Panc1 (cell line): ENCODE measurements around the gene PTPN9. TPM values are rescaled to one million over a fixed set of nuclear protein-coding genes. Genes with fewer than 3 reads are reported as not detected.
"Not testable (repeated sequence)": the region's sequence is repeated elsewhere in the genome, so short reads cannot be mapped to it uniquely, and the experiment has no call there.

Source experiments
- ATAC-seq: fragments of 200-7000 bp; cut with Tn5 transposase; 2 replicates; pipeline ENCODE4 v1.9.1; 2020; ENCODE audit warnings: mild to moderate bottlenecking, moderate library complexity
- BruUV-seq: library from RNA; stranded (reverse); fragments of 400-500 nt; replicated peaks from 2 replicates; lab custom pipeline; 2021; lab: Mats Ljungman, UMichigan
- CTCF ChIA-PET: fragments of 300-600 bp; sonication (Branson Sonifier 250); formaldehyde crosslinking; loops from one replicate; lab custom pipeline; 2022; ENCODE audit warnings: antibody characterized with exemption; lab: Charles Lee
- POLR2A ChIA-PET: fragments of 300-600 bp; sonication (Branson Sonifier 250); formaldehyde crosslinking; loops from one replicate; lab custom pipeline; 2022; ENCODE audit warnings: antibody characterized with exemption; lab: Charles Lee
- DNase-seq: peaks from one replicate; pipeline ENCODE4 v3.0.0-alpha.2; 2010; ENCODE audit warnings: low read depth, low spot score
- H3K27ac ChIP-seq: 2 replicates; pipeline ENCODE4 v1.5.1; 2011; ENCODE audit warnings: mild to moderate bottlenecking, low read length, inconsistent platforms
- H3K27me3 ChIP-seq: fragments of 200-500 bp; sonication (Bioruptor generic); 2 replicates; pipeline ENCODE4 v1.6.0; 2014; ENCODE audit warnings: low read length, inconsistent platforms; ENCODE audit not compliant: control insufficient read depth, insufficient read depth
- H3K36me3 ChIP-seq: fragments of 200-500 bp; sonication (Bioruptor generic); 2 replicates; pipeline ENCODE4 v1.5.1; 2014; ENCODE audit warnings: inconsistent platforms, mild to moderate bottlenecking, low read length, moderate library complexity; ENCODE audit not compliant: control insufficient read depth, insufficient read depth
- H3K4me1 ChIP-seq: 2 replicates; pipeline ENCODE4 v1.5.1; 2011; ENCODE audit warnings: inconsistent platforms, mild to moderate bottlenecking, low read length, moderate library complexity; ENCODE audit not compliant: control insufficient read depth, insufficient read depth
- H3K4me3 ChIP-seq, 2 experiments: 2 replicates each; pipeline ENCODE4 v1.5.1; 2011 to 2012; ENCODE audit warnings: low read depth in 2 of 2, low read length in 2 of 2, mild to moderate bottlenecking in 2 of 2, inconsistent platforms in 1 of 2, moderate library complexity in 1 of 2
- H3K9me3 ChIP-seq: fragments of 200-500 bp; sonication (Bioruptor generic); 2 replicates; pipeline ENCODE4 v1.5.1; 2014; ENCODE audit warnings: low read depth, mild to moderate bottlenecking, inconsistent platforms, low read length, moderate library complexity; ENCODE audit not compliant: control insufficient read depth, insufficient read depth
- POLR2AphosphoS5 ChIP-seq: IDR thresholded peaks from 2 replicates; pipeline ENCODE4 v1.6.1; 2012; ENCODE audit warnings: mild to moderate bottlenecking, low read depth, low read length, moderate library complexity
- REST ChIP-seq, 2 experiments: IDR thresholded peaks; 2 replicates each; pipeline ENCODE4 v1.6.1; 2011 to 2012; ENCODE audit warnings: low read depth in 2 of 2, control low read depth in 1 of 2, low read length in 1 of 2, mild to moderate bottlenecking in 1 of 2, moderate library complexity in 1 of 2; ENCODE audit not compliant: insufficient read depth in 1 of 2
- SIN3A ChIP-seq: IDR thresholded peaks from 2 replicates; pipeline ENCODE4 v1.6.1; 2012; ENCODE audit warnings: low read depth, mild to moderate bottlenecking, low read length, moderate library complexity, borderline replicate concordance; ENCODE audit not compliant: insufficient read depth
- TCF7L2 ChIP-seq: IDR thresholded peaks from 2 replicates; pipeline ENCODE4 v1.6.1; 2011; ENCODE audit warnings: mild to moderate bottlenecking, low read depth, low read length, inconsistent platforms
- in situ Hi-C: cut with HindIII; loops from 2 replicates; pipeline ENCODE4 v1.10.0; 2016; ENCODE audit warnings: low sequenced_read_pairs, low pct_unique_long_range_greater_than_20kb
- intact Hi-C: fragments of 100-400 bp; cut with micrococcal nuclease; formaldehyde crosslinking; loops from one replicate; pipeline ENCODE4 v1.10.0; 2022; ENCODE audit not compliant: unreplicated experiment
- total RNA-seq: library from RNA; stranded (reverse); gene quantifications from one replicate; pipeline ENCODE4 v1.2.1, GENCODE V29; 2021; ENCODE audit not compliant: unreplicated experiment
- TF ChIP-seq, protein P1 (sequence below): fragments of 450-650 bp; IDR thresholded peaks from 2 replicates; pipeline ENCODE4 v1.5.1; 2017; ENCODE audit warnings: mild to moderate bottlenecking

PTPN9 gene
- total RNA-seq, 1 experiment from 2014 or later = 38.4 TPM

GRCh38 chr15:75589071-75589470, 10.0 kb upstream of the PTPN9 start:
- Histone ChIP-seq H3K4me3 (no peak overlapping the region), H3K4me1 (no peaks in the 10 kb centered on the region; the same call in 1 of the 2 replicates), H3K27me3 (no peaks in the 10 kb centered on the region), H3K9me3 (no peaks in the 10 kb centered on the region), H3K36me3 (no peaks in the 10 kb centered on the region), H3K27ac (no peak overlapping the region)
- no peak for DNase-seq
- TF ChIP-seq POLR2AphosphoS5 = no peak
- TF ChIP-seq SIN3A = no peak
- no peak for TF ChIP-seq REST (IDR thresholded peaks at IDR 0.05; ENCODE audit: insufficient read depth in 1 of 2, low read depth in 2 of 2, low read length in 1 of 2)
- no peak for TF ChIP-seq TCF7L2
- TF ChIP-seq, protein P1, sequence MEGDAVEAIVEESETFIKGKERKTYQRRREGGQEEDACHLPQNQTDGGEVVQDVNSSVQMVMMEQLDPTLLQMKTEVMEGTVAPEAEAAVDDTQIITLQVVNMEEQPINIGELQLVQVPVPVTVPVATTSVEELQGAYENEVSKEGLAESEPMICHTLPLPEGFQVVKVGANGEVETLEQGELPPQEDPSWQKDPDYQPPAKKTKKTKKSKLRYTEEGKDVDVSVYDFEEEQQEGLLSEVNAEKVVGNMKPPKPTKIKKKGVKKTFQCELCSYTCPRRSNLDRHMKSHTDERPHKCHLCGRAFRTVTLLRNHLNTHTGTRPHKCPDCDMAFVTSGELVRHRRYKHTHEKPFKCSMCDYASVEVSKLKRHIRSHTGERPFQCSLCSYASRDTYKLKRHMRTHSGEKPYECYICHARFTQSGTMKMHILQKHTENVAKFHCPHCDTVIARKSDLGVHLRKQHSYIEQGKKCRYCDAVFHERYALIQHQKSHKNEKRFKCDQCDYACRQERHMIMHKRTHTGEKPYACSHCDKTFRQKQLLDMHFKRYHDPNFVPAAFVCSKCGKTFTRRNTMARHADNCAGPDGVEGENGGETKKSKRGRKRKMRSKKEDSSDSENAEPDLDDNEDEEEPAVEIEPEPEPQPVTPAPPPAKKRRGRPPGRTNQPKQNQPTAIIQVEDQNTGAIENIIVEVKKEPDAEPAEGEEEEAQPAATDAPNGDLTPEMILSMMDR = no peak
- ATAC-seq = no peak
- POLR2A ChIA-PET = no interaction called here
- CTCF ChIA-PET = no interaction called here
- intact Hi-C loops (no loop called here), in situ Hi-C loops (no loop called here)
- no TSS peak for BruUV-seq

DNA sequence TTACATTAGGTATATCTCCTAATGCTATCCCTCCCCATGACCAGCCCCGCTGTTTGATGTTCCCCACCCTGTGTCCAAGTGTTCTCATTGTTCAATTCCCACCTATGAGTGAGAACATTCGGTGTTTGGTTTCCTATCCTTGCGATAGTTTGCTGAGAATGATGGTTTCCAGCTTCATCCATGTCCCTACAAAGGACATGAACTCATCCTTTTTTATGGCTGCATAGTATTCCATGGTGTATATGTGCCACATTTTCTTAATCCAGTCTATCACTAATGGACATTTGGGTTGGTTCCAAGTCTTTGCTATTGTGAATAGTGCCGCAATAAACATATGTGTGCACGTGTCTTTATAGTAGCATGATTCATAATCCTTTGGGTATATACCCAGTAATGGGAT, 7.3 kb upstream of the PTPN9 start:
- H3K9me3 ChIP-seq, H3K27ac ChIP-seq, H3K4me3 ChIP-seq, H3K36me3 ChIP-seq, H3K4me1 ChIP-seq, POLR2A ChIA-PET, BruUV-seq, CTCF ChIA-PET, in situ Hi-C loops, DNase-seq, intact Hi-C loops, ATAC-seq, H3K27me3 ChIP-seq: not testable (repeated sequence)

- TF ChIP-seq REST (IDR thresholded peaks at IDR 0.05; ENCODE audit: insufficient read depth in 1 of 2, low read depth in 2 of 2, low read length in 1 of 2) = no peak
- TF ChIP-seq SIN3A = no peak
- TF ChIP-seq POLR2AphosphoS5 = no peak
- no peak for TF ChIP-seq TCF7L2
- TF ChIP-seq, protein P1 = no peak
- no peaks in the 10 kb centered on the region; the same call in 1 of the 2 replicates for H3K36me3 ChIP-seq
- POLR2A ChIA-PET = interaction anchor here (0.6 kb wide), 1 partner anchor 20 kb away, joined by 5 read pairs; no protein-coding TSS in a partner anchor
- H3K4me3 ChIP-seq = no peak overlapping the region
- no peaks in the 10 kb centered on the region for H3K27me3 ChIP-seq
- H3K9me3 ChIP-seq = no peaks in the 10 kb centered on the region
- intact Hi-C loops (no loop called here), in situ Hi-C loops (no loop called here)
- H3K27ac ChIP-seq = no peak overlapping the region
- no peak for DNase-seq
- ATAC-seq = no peak
- peaks cover 5% of the 10 kb centered on the region for H3K4me1 ChIP-seq
- BruUV-seq = no TSS peak
- CTCF ChIA-PET = no interaction called here
Observed at GRCh38 chr15:75584121-75584520, 5.0 kb upstream of the PTPN9 start.
